ENCODE results near the gene PDE7B.

GRCh38 chr6:136038531-136038930 is 187.0 kb downstream of the PDE7B start:
- TF ChIP-seq RCOR1 (IDR thresholded peaks at IDR 0.05; ENCODE audit: borderline replicate concordance in 1 of 2, low read depth in 2 of 2, low read length in 2 of 2) (no peak), ZBTB26 (CRISPR knock-in tag; IDR thresholded peaks at IDR 0.05) (no peak), FOXM1 (IDR thresholded peaks at IDR 0.05; ENCODE audit: low read depth) (no peak), FOXM1 (CRISPR knock-in tag; IDR thresholded peaks at IDR 0.05; ENCODE audit: low read depth) (no peak)
